ES-I3 (cell line): ENCODE results near the gene TMEM106C.

Experiments
- H3K36me3 ChIP-seq: 2 replicates; pipeline ENCODE4 v1.6.1; 2013; ENCODE audit warnings: mild to moderate bottlenecking, low read length, control low read depth, moderate library complexity; ENCODE audit not compliant: insufficient read depth
- H3K4me1 ChIP-seq: 2 replicates; pipeline ENCODE4 v1.6.1; 2013; ENCODE audit warnings: mild to moderate bottlenecking, control low read depth, low read length; ENCODE audit not compliant: insufficient read depth
- H3K9ac ChIP-seq: 2 replicates; pipeline ENCODE4 v1.6.1; 2013; ENCODE audit warnings: low read depth, mild to moderate bottlenecking, low read length, moderate library complexity
- H3K9me3 ChIP-seq: 2 replicates; pipeline ENCODE4 v1.6.1; 2013; ENCODE audit warnings: mild to moderate bottlenecking, low read length, moderate library complexity; ENCODE audit not compliant: control insufficient read depth, insufficient read depth

The TMEM106C gene

GRCh38 chr12:47962198-47962597 lies 1.2 kb upstream of the TMEM106C start:
- Histone ChIP-seq H3K4me1 (no peaks in the 10 kb centered on the region; the same call in 1 of the 2 replicates), H3K9ac (no peak overlapping the region), H3K9me3 (peaks cover 21% of the 10 kb centered on the region), H3K36me3 (no peaks in the 10 kb centered on the region)

- Histone ChIP-seq H3K9ac (peak overlapping the region; percentile 54; the same call in 1 of the 2 replicates), H3K9me3 (peaks cover 8% of the 10 kb centered on the region; the same call in 1 of the 2 replicates), H3K4me1 (no peaks in the 10 kb centered on the region; the same call in 1 of the 2 replicates), H3K36me3 (no peaks in the 10 kb centered on the region)
Measured at GRCh38 chr12:47964106-47964728, 821 bp downstream of the TMEM106C start.

- H3K4me1 ChIP-seq = no peaks in the 10 kb centered on the region; the same call in 1 of the 2 replicates
- H3K9me3 ChIP-seq = peaks cover 4% of the 10 kb centered on the region; the same call in 1 of the 2 replicates
- H3K36me3 ChIP-seq = no peaks in the 10 kb centered on the region
- no peak overlapping the region for H3K9ac ChIP-seq
Measured at GRCh38 chr12:47965581-47965980, 2.2 kb downstream of the TMEM106C start.

GRCh38 chr12:47967461-47968321 lies 4.3 kb downstream of the TMEM106C start:
- Histone ChIP-seq H3K36me3 (no peaks in the 10 kb centered on the region), H3K4me1 (no peaks in the 10 kb centered on the region; the same call in 1 of the 2 replicates), H3K9me3 (no peaks in the 10 kb centered on the region), H3K9ac (no peak overlapping the region)

GRCh38 chr12:47969845-47970244 lies 6.4 kb downstream of the TMEM106C start:
- H3K9ac ChIP-seq = no peak overlapping the region
- no peaks in the 10 kb centered on the region for H3K36me3 ChIP-seq
- no peaks in the 10 kb centered on the region for H3K9me3 ChIP-seq
- no peaks in the 10 kb centered on the region for H3K4me1 ChIP-seq

- no peaks in the 10 kb centered on the region for H3K9me3 ChIP-seq
- H3K4me1 ChIP-seq = no peaks in the 10 kb centered on the region
- H3K36me3 ChIP-seq = no peaks in the 10 kb centered on the region
- no peak overlapping the region for H3K9ac ChIP-seq
Measured at GRCh38 chr12:47970843-47971242, 7.4 kb downstream of the TMEM106C start.

- no peaks in the 10 kb centered on the region for H3K36me3 ChIP-seq
- H3K9ac ChIP-seq = no peak overlapping the region
- no peaks in the 10 kb centered on the region for H3K4me1 ChIP-seq
- no peaks in the 10 kb centered on the region for H3K9me3 ChIP-seq
Measured at GRCh38 chr12:47972895-47973294, 9.5 kb downstream of the TMEM106C start.

- no peaks in the 10 kb centered on the region for H3K9me3 ChIP-seq
- no peaks in the 10 kb centered on the region for H3K36me3 ChIP-seq
- H3K9ac ChIP-seq = no peak overlapping the region
- H3K4me1 ChIP-seq = no peaks in the 10 kb centered on the region
Measured at GRCh38 chr12:47973870-47974269, 10.5 kb downstream of the TMEM106C start.

- H3K4me1 ChIP-seq = no peaks in the 10 kb centered on the region
- H3K9ac ChIP-seq = no peak overlapping the region
- no peaks in the 10 kb centered on the region for H3K9me3 ChIP-seq
- no peaks in the 10 kb centered on the region for H3K36me3 ChIP-seq
Measured at GRCh38 chr12:47975036-47975620, 11.7 kb downstream of the TMEM106C start.

GRCh38 chr12:47975816-47976215 lies 12.4 kb downstream of the TMEM106C start:
- Histone ChIP-seq H3K4me1 (no peaks in the 10 kb centered on the region), H3K9me3 (no peaks in the 10 kb centered on the region), H3K9ac (no peak overlapping the region), H3K36me3 (no peaks in the 10 kb centered on the region)

GRCh38 chr12:47977046-47977771 lies 13.8 kb downstream of the TMEM106C start:
- no peak overlapping the region for H3K9ac ChIP-seq
- H3K4me1 ChIP-seq = no peaks in the 10 kb centered on the region
- H3K9me3 ChIP-seq = no peaks in the 10 kb centered on the region
- no peaks in the 10 kb centered on the region for H3K36me3 ChIP-seq

- no peaks in the 10 kb centered on the region for H3K9me3 ChIP-seq
- no peak overlapping the region for H3K9ac ChIP-seq
- H3K4me1 ChIP-seq = no peaks in the 10 kb centered on the region
- no peaks in the 10 kb centered on the region for H3K36me3 ChIP-seq
Measured at GRCh38 chr12:47977772-47978597, 14.6 kb downstream of the TMEM106C start.

GRCh38 chr12:47978598-47978873 lies 15.1 kb downstream of the TMEM106C start:
- H3K9me3 ChIP-seq = no peaks in the 10 kb centered on the region
- no peaks in the 10 kb centered on the region for H3K4me1 ChIP-seq
- no peaks in the 10 kb centered on the region for H3K36me3 ChIP-seq
- no peak overlapping the region for H3K9ac ChIP-seq

- H3K9me3 ChIP-seq = no peaks in the 10 kb centered on the region
- no peaks in the 10 kb centered on the region for H3K4me1 ChIP-seq
- H3K9ac ChIP-seq = no peak overlapping the region
- H3K36me3 ChIP-seq = no peaks in the 10 kb centered on the region
Measured at GRCh38 chr12:47979166-47979565, 15.8 kb downstream of the TMEM106C start.
